Measurements from ENCODE around the gene RGS13.

Gene RGS13

DNA sequence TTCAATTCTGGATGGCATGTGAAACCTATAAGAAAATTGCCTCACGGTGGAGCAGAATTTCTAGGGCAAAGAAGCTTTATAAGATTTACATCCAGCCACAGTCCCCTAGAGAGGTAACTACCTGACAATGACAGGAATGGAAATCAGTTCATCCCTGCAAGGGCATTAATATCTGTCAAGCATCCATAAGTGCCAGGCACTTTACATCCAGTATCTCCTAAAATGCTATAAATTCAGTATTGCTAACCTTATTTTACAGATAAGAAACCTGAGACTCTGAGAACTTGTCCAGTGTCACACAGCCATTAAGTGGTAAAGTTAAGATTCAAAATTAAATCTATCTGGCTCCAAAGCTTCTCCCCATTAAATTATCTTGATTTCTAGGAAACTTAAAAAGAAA is 22.3 kb downstream of the RGS13 start:
- Histone ChIP-seq H3K36me3 (ENCODE audit: insufficient read depth, low read length) (no peaks in the 10 kb centered on the region), H3K4me1 (ENCODE audit: insufficient read depth, low read length, poor library complexity, severe bottlenecking) (no peaks in the 10 kb centered on the region), H3K9me2 (replicated peaks; ENCODE audit: low read depth, low read length) (no peaks in the 10 kb centered on the region), H3K4me3 (ENCODE audit: low read length, poor library complexity, severe bottlenecking) (no peak overlapping the region), H3K4me2 (ENCODE audit: low read depth, low read length, poor library complexity, severe bottlenecking) (no peak overlapping the region), H3F3A (ENCODE audit: low read depth) (no peaks in the 10 kb centered on the region), H2AFZ (ENCODE audit: low read length) (no peak overlapping the region), H3K9ac (ENCODE audit: low read depth, low read length, poor library complexity, severe bottlenecking) (no peak overlapping the region), H3K9me3 (ENCODE audit: insufficient read depth, low read depth, low read length) (no peaks in the 10 kb centered on the region), H4K20me1 (ENCODE audit: insufficient read depth, low read length, poor library complexity, severe bottlenecking) (no peaks in the 10 kb centered on the region), H3K27me3 (ENCODE audit: insufficient read depth, low read length, poor library complexity, severe bottlenecking) (no peaks in the 10 kb centered on the region), H3K79me2 (ENCODE audit: insufficient read depth, low read length) (no peaks in the 10 kb centered on the region)
- TF ChIP-seq, protein P1, sequence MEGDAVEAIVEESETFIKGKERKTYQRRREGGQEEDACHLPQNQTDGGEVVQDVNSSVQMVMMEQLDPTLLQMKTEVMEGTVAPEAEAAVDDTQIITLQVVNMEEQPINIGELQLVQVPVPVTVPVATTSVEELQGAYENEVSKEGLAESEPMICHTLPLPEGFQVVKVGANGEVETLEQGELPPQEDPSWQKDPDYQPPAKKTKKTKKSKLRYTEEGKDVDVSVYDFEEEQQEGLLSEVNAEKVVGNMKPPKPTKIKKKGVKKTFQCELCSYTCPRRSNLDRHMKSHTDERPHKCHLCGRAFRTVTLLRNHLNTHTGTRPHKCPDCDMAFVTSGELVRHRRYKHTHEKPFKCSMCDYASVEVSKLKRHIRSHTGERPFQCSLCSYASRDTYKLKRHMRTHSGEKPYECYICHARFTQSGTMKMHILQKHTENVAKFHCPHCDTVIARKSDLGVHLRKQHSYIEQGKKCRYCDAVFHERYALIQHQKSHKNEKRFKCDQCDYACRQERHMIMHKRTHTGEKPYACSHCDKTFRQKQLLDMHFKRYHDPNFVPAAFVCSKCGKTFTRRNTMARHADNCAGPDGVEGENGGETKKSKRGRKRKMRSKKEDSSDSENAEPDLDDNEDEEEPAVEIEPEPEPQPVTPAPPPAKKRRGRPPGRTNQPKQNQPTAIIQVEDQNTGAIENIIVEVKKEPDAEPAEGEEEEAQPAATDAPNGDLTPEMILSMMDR (conservative IDR thresholded peaks at IDR 0.05; ENCODE audit: low read length) = no peak
- TF ChIP-seq EZH2phosphoT487 (IDR thresholded peaks at IDR 0.05; ENCODE audit: borderline replicate concordance) = no peak

DNA sequence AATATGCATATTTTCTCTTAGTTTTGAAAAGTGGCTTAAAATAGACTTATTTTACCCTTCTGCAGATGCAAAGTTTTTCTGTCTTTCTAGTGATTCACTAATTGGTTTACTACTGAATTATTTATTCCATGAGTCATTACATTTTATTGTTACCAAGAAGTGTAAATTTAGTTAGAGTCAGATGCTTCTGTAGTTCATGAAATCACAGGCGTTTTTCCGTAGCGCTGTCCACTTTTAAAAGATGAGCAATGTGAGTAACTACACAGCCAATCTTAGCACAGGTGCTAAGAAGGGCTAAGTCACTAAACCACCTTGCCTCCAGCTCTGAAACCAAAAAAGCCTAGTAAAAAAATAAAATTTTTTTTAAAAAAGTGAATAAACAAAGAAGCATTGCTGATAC is 24.7 kb downstream of the RGS13 start:
- no peaks in the 10 kb centered on the region for H3F3A ChIP-seq (ENCODE audit: low read depth)
- H3K79me2 ChIP-seq (ENCODE audit: insufficient read depth, low read length) = no peaks in the 10 kb centered on the region
- H3K27me3 ChIP-seq (ENCODE audit: insufficient read depth, low read length, poor library complexity, severe bottlenecking) = no peaks in the 10 kb centered on the region
- no peaks in the 10 kb centered on the region for H3K9me2 ChIP-seq (replicated peaks; ENCODE audit: low read depth, low read length)
- H4K20me1 ChIP-seq (ENCODE audit: insufficient read depth, low read length, poor library complexity, severe bottlenecking) = no peaks in the 10 kb centered on the region
- H3K4me2 ChIP-seq (ENCODE audit: low read depth, low read length, poor library complexity, severe bottlenecking) = no peak overlapping the region
- H3K4me3 ChIP-seq (ENCODE audit: low read length, poor library complexity, severe bottlenecking) = no peak overlapping the region
- H2AFZ ChIP-seq (ENCODE audit: low read length) = no peak overlapping the region
- no peak overlapping the region for H3K9ac ChIP-seq (ENCODE audit: low read depth, low read length, poor library complexity, severe bottlenecking)
- no peaks in the 10 kb centered on the region for H3K4me1 ChIP-seq (ENCODE audit: insufficient read depth, low read length, poor library complexity, severe bottlenecking)
- H3K9me3 ChIP-seq (ENCODE audit: insufficient read depth, low read depth, low read length) = no peaks in the 10 kb centered on the region
- no peak for TF ChIP-seq EZH2phosphoT487 (IDR thresholded peaks at IDR 0.05; ENCODE audit: borderline replicate concordance)
- TF ChIP-seq, protein P1 (conservative IDR thresholded peaks at IDR 0.05; ENCODE audit: low read length) = no peak
- no peaks in the 10 kb centered on the region for H3K36me3 ChIP-seq (ENCODE audit: insufficient read depth, low read length)

DNA sequence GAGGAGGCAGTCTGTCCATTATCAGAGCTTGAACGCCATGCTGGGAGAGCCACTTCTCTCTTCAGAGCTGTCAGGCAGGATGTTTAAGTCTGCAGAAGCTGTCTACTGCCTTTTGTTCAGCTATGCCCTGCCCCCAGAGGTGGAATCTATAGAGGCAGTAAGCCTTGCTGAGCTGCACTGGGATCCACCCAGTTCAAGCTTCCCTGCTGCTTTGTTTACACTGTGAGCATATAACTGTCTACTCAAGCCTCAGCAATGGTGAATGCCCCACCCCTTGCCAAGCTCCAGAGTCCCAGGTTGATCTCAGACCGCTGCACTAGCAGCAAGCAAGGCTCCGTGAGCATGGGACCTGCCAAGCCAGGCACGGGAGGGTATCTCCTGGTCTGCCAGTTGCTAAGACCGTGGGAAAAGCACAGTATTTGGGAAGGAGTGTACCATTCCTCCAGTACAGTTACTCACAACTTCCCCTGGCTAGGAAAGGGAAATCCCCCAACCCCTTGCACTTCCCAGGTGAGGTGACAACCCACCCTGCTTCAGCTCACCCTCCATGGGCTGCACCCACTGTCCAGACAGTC is 32.5 kb downstream of the RGS13 start:
- Histone ChIP-seq H3K9me2 (replicated peaks; ENCODE audit: low read depth, low read length) (no peaks in the 10 kb centered on the region), H3K9me3 (ENCODE audit: insufficient read depth, low read depth, low read length) (no peaks in the 10 kb centered on the region), H3K79me2 (ENCODE audit: insufficient read depth, low read length) (no peaks in the 10 kb centered on the region), H3K9ac (ENCODE audit: low read depth, low read length, poor library complexity, severe bottlenecking) (no peak overlapping the region), H3K36me3 (ENCODE audit: insufficient read depth, low read length) (no peaks in the 10 kb centered on the region), H3K4me2 (ENCODE audit: low read depth, low read length, poor library complexity, severe bottlenecking) (no peak overlapping the region), H3F3A (ENCODE audit: low read depth) (no peaks in the 10 kb centered on the region), H2AFZ (ENCODE audit: low read length) (no peak overlapping the region), H4K20me1 (ENCODE audit: insufficient read depth, low read length, poor library complexity, severe bottlenecking) (no peaks in the 10 kb centered on the region), H3K4me3 (ENCODE audit: low read length, poor library complexity, severe bottlenecking) (no peak overlapping the region), H3K27me3 (ENCODE audit: insufficient read depth, low read length, poor library complexity, severe bottlenecking) (no peaks in the 10 kb centered on the region), H3K4me1 (ENCODE audit: insufficient read depth, low read length, poor library complexity, severe bottlenecking) (no peaks in the 10 kb centered on the region)
- TF ChIP-seq, protein P1 (conservative IDR thresholded peaks at IDR 0.05; ENCODE audit: low read length) = no peak
- no peak for TF ChIP-seq EZH2phosphoT487 (IDR thresholded peaks at IDR 0.05; ENCODE audit: borderline replicate concordance)
